ENCODE results near the gene MAMSTR. TPM values are rescaled to one million over a fixed set of nuclear protein-coding genes. Genes with fewer than 3 reads are reported as not detected.

MAMSTR gene
- total and polyA plus RNA-seq, 8 donors, result 0.51 to 2.6 (median 1.1) TPM

GRCh38 chr19:48755084-48755641 lies 35.6 kb upstream of the MAMSTR start, which contains the start of gene FGF21:
FGF21 (plus strand) TSS chr19:48755524; CDS start chr19:48756237, 713 bp downstream.
- no peak for TF ChIP-seq CTCF (IDR thresholded peaks at IDR 0.05)
- peaks cover 0 to 4% (median 0%) of the 10 kb centered on the region in 3 donors for H3K4me1 ChIP-seq
- WGBS, 2 donors, result 79 to 84% methylated on average over 4 of the region's 4 CpGs
- no peaks in the 10 kb centered on the region for H3K36me3 ChIP-seq
- no peaks in the 10 kb centered on the region for H3K9me3 ChIP-seq
- intact Hi-C loops (cut with DNase I), result no loop called here
- no peak for FAIRE-seq
- H3K27ac ChIP-seq, result no peak within 1 kb of the TSS
- DNase-seq, result peak in 1 of 6 donors; percentile 57
- no peak within 1 kb of the TSS for H3K4me3 ChIP-seq
- no peak for ATAC-seq
- H3K27me3 ChIP-seq, result no peaks in the 10 kb centered on the region

GRCh38 chr19:48752496-48753365 lies 33.2 kb upstream of the MAMSTR start, which contains the start of gene FUT1:
FUT1 (minus strand) TSS chr19:48752641; CDS start chr19:48751281, 1,360 bp downstream.
- DNase-seq (peak; percentile 92 to 98 (median 96)), FAIRE-seq (no peak), ATAC-seq (peak; percentile 84 to 89 (median 86))
- peaks cover 0 to 5% (median 0%) of the 10 kb centered on the region in 3 donors for H3K36me3 ChIP-seq
- intact Hi-C loops (cut with DNase I), result no loop called here
- peak; percentile 11 to 15 (median 14) for TF ChIP-seq CTCF (IDR thresholded peaks at IDR 0.05)
- H3K9me3 ChIP-seq, result no peaks in the 10 kb centered on the region
- 1% methylated on average over 65 to 73 of the region's 73 CpGs for WGBS, 2 donors
- H3K27ac ChIP-seq, result peak within 1 kb of the TSS; percentile 55 to 88 (median 78)
- no peaks in the 10 kb centered on the region for H3K27me3 ChIP-seq
- peak within 1 kb of the TSS; percentile 44 to 67 (median 63) for H3K4me3 ChIP-seq
- H3K4me1 ChIP-seq, result peaks cover 0 to 4% (median 0%) of the 10 kb centered on the region in 3 donors

- peak overlapping the region; percentile 55 to 88 (median 78) for H3K27ac ChIP-seq
- intact Hi-C loops (cut with DNase I), result no loop called here
- no peaks in the 10 kb centered on the region for H3K27me3 ChIP-seq
- peaks cover 0 to 5% (median 0%) of the 10 kb centered on the region in 3 donors for H3K36me3 ChIP-seq
- no peaks in the 10 kb centered on the region for H3K9me3 ChIP-seq
- peaks cover 0 to 9% (median 6%) of the 10 kb centered on the region in 3 donors for H3K4me1 ChIP-seq
- 17 to 22% methylated on average over 19 to 20 of the region's 20 CpGs for WGBS, 2 donors
- FAIRE-seq (no peak), ATAC-seq (peak in 3 of 4 donors; percentile 1 to 2 (median 1)), DNase-seq (no peak)
- H3K4me3 ChIP-seq, result peak overlapping the region; percentile 44 to 67 (median 63)
- TF ChIP-seq CTCF (IDR thresholded peaks at IDR 0.05), result no peak
These were observed 32.4 kb upstream of the MAMSTR start for GRCh38 chr19:48751845-48752495.

GRCh38 chr19:48750771-48751504 lies 31.4 kb upstream of the MAMSTR start:
- peak in 3 of 4 donors; percentile 1 to 3 (median 2) for ATAC-seq
- H3K27ac ChIP-seq, result peak overlapping the region in 3 of 4 donors; percentile 25 to 88 (median 84)
- 38 to 41% methylated on average over 29 of the region's 29 CpGs for WGBS, 2 donors
- no peak for FAIRE-seq
- peak overlapping the region; percentile 19 to 65 (median 52) for H3K4me3 ChIP-seq
- intact Hi-C loops (cut with DNase I), result no loop called here
- DNase-seq, result peak in 5 of 6 donors; percentile 55 to 83 (median 69)
- peaks cover 0 to 5% (median 0%) of the 10 kb centered on the region in 3 donors for H3K36me3 ChIP-seq
- no peaks in the 10 kb centered on the region for H3K27me3 ChIP-seq
- H3K9me3 ChIP-seq, result no peaks in the 10 kb centered on the region
- TF ChIP-seq CTCF (IDR thresholded peaks at IDR 0.05), result no peak
- peaks cover 0 to 9% (median 7%) of the 10 kb centered on the region in 3 donors for H3K4me1 ChIP-seq

Data from pancreas (tissue), 10 donors.